OCI-LY3 (cell line): ENCODE measurements around the gene TUBA4A.

Experiments
- H2AFZ ChIP-seq: fragments of 200-600, 300-600 bp; shearing (Covaris generic); 2 replicates; pipeline ENCODE4 v1.6.0; 2014; ENCODE audit warnings: antibody characterized with exemption, low read depth, low read length
- H3K27ac ChIP-seq: fragments of 200-600, 300-600 bp; sonication (generic); 2 replicates; pipeline ENCODE4 v1.5.1; 2014; ENCODE audit warnings: mild to moderate bottlenecking, low read length, moderate library complexity, mixed read lengths
- H3K27me3 ChIP-seq: fragments of 200-600, 300-600 bp; sonication (generic); 2 replicates; pipeline ENCODE4 v1.6.1; 2014; ENCODE audit warnings: low read depth, low read length, mixed read lengths
- H3K36me3 ChIP-seq: fragments of 200-600, 300-600 bp; sonication (generic); replicated peaks from 2 replicates; pipeline ENCODE3; 2014; ENCODE audit warnings: low read depth, low read length, mixed read lengths
- H3K4me1 ChIP-seq: fragments of 300-600, 200-600 bp; sonication (generic); 2 replicates; pipeline ENCODE4 v1.6.1; 2014; ENCODE audit warnings: low read length, mixed read lengths
- H3K4me2 ChIP-seq: fragments of 200-600, 300-600 bp; sonication (generic); 2 replicates; pipeline ENCODE4 v1.6.1; 2014; ENCODE audit warnings: low read length, mixed read lengths
- H3K4me3 ChIP-seq: fragments of 300-600, 200-600 bp; sonication (generic); 2 replicates; pipeline ENCODE4 v1.5.1; 2014; ENCODE audit warnings: antibody characterized with exemption, mild to moderate bottlenecking, low read length, moderate library complexity
- H3K79me2 ChIP-seq: fragments of 300-600, 200-600 bp; shearing (Covaris generic); 2 replicates; pipeline ENCODE4 v1.6.1; 2014; ENCODE audit warnings: mild to moderate bottlenecking, low read length, mixed read lengths
- H3K9ac ChIP-seq: fragments of 300-600, 200-600 bp; shearing (Covaris generic); 2 replicates; pipeline ENCODE4 v1.6.0; 2014; ENCODE audit warnings: mild to moderate bottlenecking, low read length, moderate library complexity
- H3K9me3 ChIP-seq: fragments of 200-600, 300-600 bp; shearing (Covaris generic); 2 replicates; pipeline ENCODE4 v1.6.1; 2014; ENCODE audit warnings: low read length, mixed read lengths; ENCODE audit not compliant: insufficient read depth
- H4K20me1 ChIP-seq: fragments of 200-600, 300-600 bp; sonication (generic); 2 replicates; pipeline ENCODE4 v1.6.1; 2016; ENCODE audit warnings: low read length, mixed read lengths; ENCODE audit not compliant: insufficient read depth
- CTCF ChIP-seq: fragments of 200-600, 300-600 bp; sonication (generic); IDR thresholded peaks from 2 replicates; pipeline ENCODE4 v1.5.1; 2014; ENCODE audit warnings: antibody characterized with exemption, low read length, low read depth
- EZH2phosphoT487 ChIP-seq: fragments of 200-600 bp; shearing (Covaris generic); IDR thresholded peaks from 2 replicates; pipeline ENCODE4 v1.6.1; 2018; ENCODE audit warnings: antibody characterized with exemption, mixed run types, low read depth

Gene TUBA4A

GRCh38 chr2:219218217-219218731 is 35.4 kb downstream of the TUBA4A start:
- Histone ChIP-seq H3K4me3 (no peak overlapping the region), H4K20me1 (no peaks in the 10 kb centered on the region), H3K27me3 (no peaks in the 10 kb centered on the region), H3K9me3 (no peaks in the 10 kb centered on the region), H2AFZ (no peak overlapping the region), H3K27ac (no peak overlapping the region), H3K4me1 (no peaks in the 10 kb centered on the region), H3K79me2 (no peaks in the 10 kb centered on the region), H3K4me2 (no peak overlapping the region), H3K9ac (no peak overlapping the region), H3K36me3 (no peaks in the 10 kb centered on the region)
- TF ChIP-seq CTCF (no peak), EZH2phosphoT487 (no peak)

GRCh38 chr2:219216535-219216915 is 37.2 kb downstream of the TUBA4A start:
- no peak overlapping the region for H3K4me3 ChIP-seq
- H4K20me1 ChIP-seq: no peaks in the 10 kb centered on the region
- no peaks in the 10 kb centered on the region for H3K36me3 ChIP-seq
- no peak overlapping the region for H3K9ac ChIP-seq
- H3K27ac ChIP-seq: no peak overlapping the region
- H3K4me1 ChIP-seq: no peaks in the 10 kb centered on the region
- H2AFZ ChIP-seq: no peak overlapping the region
- H3K79me2 ChIP-seq: no peaks in the 10 kb centered on the region
- H3K4me2 ChIP-seq: no peak overlapping the region
- TF ChIP-seq EZH2phosphoT487 (no peak), CTCF (no peak)
- no peaks in the 10 kb centered on the region for H3K9me3 ChIP-seq
- no peaks in the 10 kb centered on the region for H3K27me3 ChIP-seq

- Histone ChIP-seq H3K36me3 (no peaks in the 10 kb centered on the region), H3K27me3 (no peaks in the 10 kb centered on the region), H3K4me3 (no peak overlapping the region), H3K27ac (no peak overlapping the region), H3K9me3 (no peaks in the 10 kb centered on the region), H3K9ac (no peak overlapping the region), H3K4me2 (no peak overlapping the region), H3K79me2 (no peaks in the 10 kb centered on the region), H2AFZ (no peak overlapping the region), H4K20me1 (no peaks in the 10 kb centered on the region), H3K4me1 (no peaks in the 10 kb centered on the region)
- no peak for TF ChIP-seq CTCF
- TF ChIP-seq EZH2phosphoT487: no peak
Measured at GRCh38 chr2:219215871-219216534, 37.7 kb downstream of the TUBA4A start.

GRCh38 chr2:219214786-219215185 is 38.9 kb downstream of the TUBA4A start:
- TF ChIP-seq EZH2phosphoT487: no peak
- TF ChIP-seq CTCF: no peak
- Histone ChIP-seq H4K20me1 (no peaks in the 10 kb centered on the region), H3K4me3 (no peak overlapping the region), H3K36me3 (no peaks in the 10 kb centered on the region), H2AFZ (no peak overlapping the region), H3K27ac (no peak overlapping the region), H3K9ac (no peak overlapping the region), H3K4me1 (no peaks in the 10 kb centered on the region), H3K4me2 (no peak overlapping the region), H3K79me2 (no peaks in the 10 kb centered on the region), H3K27me3 (no peaks in the 10 kb centered on the region), H3K9me3 (no peaks in the 10 kb centered on the region)
